ENCODE data around the gene USP54. TPM values are rescaled to one million over a fixed set of nuclear protein-coding genes. Genes with fewer than 3 reads are reported as not detected.

USP54 gene
- total and polyA plus RNA-seq, 9 of the 15 experiments (the other 6 are each of a cell fraction or from before 2014, with no cell fraction given): 3.8 to 40.1 (median 16.9) TPM

DNA sequence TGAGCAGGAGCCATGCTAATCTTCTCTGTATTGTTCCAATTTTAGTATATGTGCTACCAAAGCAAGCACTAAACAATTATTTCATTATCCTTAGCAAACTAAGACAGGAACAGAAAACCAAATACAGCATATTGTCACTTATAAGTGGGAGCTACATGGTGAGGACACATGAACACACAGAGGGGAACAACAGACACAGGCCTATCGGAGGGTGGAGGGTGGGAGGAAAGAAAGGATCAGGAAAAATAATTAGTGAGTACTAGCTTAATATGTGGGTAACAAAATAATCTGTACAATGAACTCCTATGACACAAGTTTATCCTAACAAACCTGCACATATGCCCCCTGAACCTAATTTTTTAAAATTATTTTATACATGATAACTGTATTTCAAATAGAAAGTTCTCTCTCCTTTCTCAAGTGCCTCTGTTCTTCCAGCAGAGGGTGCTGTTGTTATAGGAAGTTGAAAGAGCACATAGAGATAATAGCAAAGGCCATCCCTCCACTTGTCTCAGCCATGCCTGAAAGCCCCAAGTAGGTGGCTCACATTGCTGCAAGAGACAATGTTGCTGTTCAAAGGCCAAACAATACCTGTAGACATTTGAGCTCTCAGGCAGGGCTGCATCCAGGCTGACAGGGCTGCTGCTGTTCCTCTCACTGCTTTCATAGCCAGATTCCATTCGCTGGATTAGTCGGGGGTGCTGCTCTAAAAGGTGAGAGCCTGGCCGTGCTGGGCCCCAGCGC lies 61.9 kb downstream of the USP54 start (continued):
- peak; percentile 62; the same call in 1 of the 2 replicates for TF ChIP-seq ZNF740 (CRISPR knock-in tag; IDR thresholded peaks at IDR 0.05)
- TF ChIP-seq ZNF740 (tag; IDR thresholded peaks at IDR 0.05): 0 out of 4 replicates have a peak, but pooled peaks of 1 of the 2 experiments have one; percentile 13
- peak; percentile 40; the same call in 1 of the 2 replicates for TF ChIP-seq CTBP1 (IDR thresholded peaks at IDR 0.05; ENCODE audit: borderline replicate concordance)
- TF ChIP-seq, protein P1, sequence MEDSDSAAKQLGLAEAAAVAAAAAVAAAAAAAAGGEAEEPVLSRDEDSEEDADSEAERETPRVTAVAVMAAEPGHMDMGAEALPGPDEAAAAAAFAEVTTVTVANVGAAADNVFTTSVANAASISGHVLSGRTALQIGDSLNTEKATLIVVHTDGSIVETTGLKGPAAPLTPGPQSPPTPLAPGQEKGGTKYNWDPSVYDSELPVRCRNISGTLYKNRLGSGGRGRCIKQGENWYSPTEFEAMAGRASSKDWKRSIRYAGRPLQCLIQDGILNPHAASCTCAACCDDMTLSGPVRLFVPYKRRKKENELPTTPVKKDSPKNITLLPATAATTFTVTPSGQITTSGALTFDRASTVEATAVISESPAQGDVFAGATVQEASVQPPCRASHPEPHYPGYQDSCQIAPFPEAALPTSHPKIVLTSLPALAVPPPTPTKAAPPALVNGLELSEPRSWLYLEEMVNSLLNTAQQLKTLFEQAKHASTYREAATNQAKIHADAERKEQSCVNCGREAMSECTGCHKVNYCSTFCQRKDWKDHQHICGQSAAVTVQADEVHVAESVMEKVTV (CRISPR knock-in tag; IDR thresholded peaks at IDR 0.05): peak; percentile 98
- TF ChIP-seq ZNF511 (CRISPR knock-in tag; IDR thresholded peaks at IDR 0.05): no peak
- TF ChIP-seq, protein P2, sequence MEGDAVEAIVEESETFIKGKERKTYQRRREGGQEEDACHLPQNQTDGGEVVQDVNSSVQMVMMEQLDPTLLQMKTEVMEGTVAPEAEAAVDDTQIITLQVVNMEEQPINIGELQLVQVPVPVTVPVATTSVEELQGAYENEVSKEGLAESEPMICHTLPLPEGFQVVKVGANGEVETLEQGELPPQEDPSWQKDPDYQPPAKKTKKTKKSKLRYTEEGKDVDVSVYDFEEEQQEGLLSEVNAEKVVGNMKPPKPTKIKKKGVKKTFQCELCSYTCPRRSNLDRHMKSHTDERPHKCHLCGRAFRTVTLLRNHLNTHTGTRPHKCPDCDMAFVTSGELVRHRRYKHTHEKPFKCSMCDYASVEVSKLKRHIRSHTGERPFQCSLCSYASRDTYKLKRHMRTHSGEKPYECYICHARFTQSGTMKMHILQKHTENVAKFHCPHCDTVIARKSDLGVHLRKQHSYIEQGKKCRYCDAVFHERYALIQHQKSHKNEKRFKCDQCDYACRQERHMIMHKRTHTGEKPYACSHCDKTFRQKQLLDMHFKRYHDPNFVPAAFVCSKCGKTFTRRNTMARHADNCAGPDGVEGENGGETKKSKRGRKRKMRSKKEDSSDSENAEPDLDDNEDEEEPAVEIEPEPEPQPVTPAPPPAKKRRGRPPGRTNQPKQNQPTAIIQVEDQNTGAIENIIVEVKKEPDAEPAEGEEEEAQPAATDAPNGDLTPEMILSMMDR (IDR thresholded peaks at IDR 0.05 in 2 of 3, conservative IDR thresholded peaks at IDR 0.05 in 1 of 3; ENCODE audit: insufficient read depth in 2 of 3, low read depth in 1 of 3, low read length in 3 of 3): peak; percentile 82 to 98 (median 83)
- TF ChIP-seq MYC (IDR thresholded peaks at IDR 0.05; ENCODE audit: low read depth, low read length): no peak
- TF ChIP-seq MYC (CRISPR knock-in tag; IDR thresholded peaks at IDR 0.05; ENCODE audit: borderline replicate concordance, low read depth): 0 out of 2 replicates have a peak, but pooled peaks have one; percentile 23
- TF ChIP-seq DNMT1 (IDR thresholded peaks at IDR 0.05): no peak
- TF ChIP-seq YBX1 (IDR thresholded peaks at IDR 0.05): no peak
- no peak for TF ChIP-seq ZNF449 (CRISPR knock-in tag; IDR thresholded peaks at IDR 0.05)
- TF ChIP-seq GABPB2 (CRISPR knock-in tag; conservative IDR thresholded peaks at IDR 0.05): no peak
- TF ChIP-seq, protein P3, sequence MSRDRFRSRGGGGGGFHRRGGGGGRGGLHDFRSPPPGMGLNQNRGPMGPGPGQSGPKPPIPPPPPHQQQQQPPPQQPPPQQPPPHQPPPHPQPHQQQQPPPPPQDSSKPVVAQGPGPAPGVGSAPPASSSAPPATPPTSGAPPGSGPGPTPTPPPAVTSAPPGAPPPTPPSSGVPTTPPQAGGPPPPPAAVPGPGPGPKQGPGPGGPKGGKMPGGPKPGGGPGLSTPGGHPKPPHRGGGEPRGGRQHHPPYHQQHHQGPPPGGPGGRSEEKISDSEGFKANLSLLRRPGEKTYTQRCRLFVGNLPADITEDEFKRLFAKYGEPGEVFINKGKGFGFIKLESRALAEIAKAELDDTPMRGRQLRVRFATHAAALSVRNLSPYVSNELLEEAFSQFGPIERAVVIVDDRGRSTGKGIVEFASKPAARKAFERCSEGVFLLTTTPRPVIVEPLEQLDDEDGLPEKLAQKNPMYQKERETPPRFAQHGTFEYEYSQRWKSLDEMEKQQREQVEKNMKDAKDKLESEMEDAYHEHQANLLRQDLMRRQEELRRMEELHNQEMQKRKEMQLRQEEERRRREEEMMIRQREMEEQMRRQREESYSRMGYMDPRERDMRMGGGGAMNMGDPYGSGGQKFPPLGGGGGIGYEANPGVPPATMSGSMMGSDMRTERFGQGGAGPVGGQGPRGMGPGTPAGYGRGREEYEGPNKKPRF (IDR thresholded peaks at IDR 0.05; ENCODE audit: low read depth, low read length): no peak
- no peak for TF ChIP-seq ZNF707 (CRISPR knock-in tag; conservative IDR thresholded peaks at IDR 0.05)
- TF ChIP-seq NONO (IDR thresholded peaks at IDR 0.05; ENCODE audit: low read depth in 2 of 2, low read length in 1 of 2): 0 out of 4 replicates have a peak, but pooled peaks of 1 of the 2 experiments have one; percentile 13
- TF ChIP-seq MCM7 (IDR thresholded peaks at IDR 0.05): no peak
- TF ChIP-seq ZSCAN29 (IDR thresholded peaks at IDR 0.05): no peak

All from K562 (cell line).